CD4-positive, alpha-beta T cell treated with Interleukin-6 for 4 hours (primary cell): ENCODE measurements around the gene SKOR2.

Experiments
- DNase-seq: peaks from one replicate; pipeline ENCODE4 v3.0.0-alpha.2; 2020; ENCODE audit warnings: mixed read lengths

The SKOR2 gene, protein sequence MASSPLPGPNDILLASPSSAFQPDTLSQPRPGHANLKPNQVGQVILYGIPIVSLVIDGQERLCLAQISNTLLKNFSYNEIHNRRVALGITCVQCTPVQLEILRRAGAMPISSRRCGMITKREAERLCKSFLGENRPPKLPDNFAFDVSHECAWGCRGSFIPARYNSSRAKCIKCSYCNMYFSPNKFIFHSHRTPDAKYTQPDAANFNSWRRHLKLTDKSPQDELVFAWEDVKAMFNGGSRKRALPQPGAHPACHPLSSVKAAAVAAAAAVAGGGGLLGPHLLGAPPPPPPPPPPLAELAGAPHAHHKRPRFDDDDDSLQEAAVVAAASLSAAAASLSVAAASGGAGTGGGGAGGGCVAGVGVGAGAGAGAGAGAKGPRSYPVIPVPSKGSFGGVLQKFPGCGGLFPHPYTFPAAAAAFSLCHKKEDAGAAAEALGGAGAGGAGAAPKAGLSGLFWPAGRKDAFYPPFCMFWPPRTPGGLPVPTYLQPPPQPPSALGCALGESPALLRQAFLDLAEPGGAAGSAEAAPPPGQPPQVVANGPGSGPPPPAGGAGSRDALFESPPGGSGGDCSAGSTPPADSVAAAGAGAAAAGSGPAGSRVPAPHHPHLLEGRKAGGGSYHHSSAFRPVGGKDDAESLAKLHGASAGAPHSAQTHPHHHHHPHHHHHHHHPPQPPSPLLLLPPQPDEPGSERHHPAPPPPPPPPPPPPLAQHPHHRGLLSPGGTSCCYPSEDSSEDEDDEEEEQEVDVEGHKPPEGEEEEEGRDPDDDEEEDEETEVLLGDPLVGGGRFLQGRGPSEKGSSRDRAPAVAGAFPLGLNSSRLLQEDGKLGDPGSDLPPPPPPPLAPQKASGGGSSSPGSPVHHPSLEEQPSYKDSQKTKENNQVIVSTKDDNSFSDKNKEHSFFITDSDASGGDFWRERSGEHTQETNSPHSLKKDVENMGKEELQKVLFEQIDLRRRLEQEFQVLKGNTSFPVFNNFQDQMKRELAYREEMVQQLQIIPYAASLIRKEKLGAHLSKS

DNA sequence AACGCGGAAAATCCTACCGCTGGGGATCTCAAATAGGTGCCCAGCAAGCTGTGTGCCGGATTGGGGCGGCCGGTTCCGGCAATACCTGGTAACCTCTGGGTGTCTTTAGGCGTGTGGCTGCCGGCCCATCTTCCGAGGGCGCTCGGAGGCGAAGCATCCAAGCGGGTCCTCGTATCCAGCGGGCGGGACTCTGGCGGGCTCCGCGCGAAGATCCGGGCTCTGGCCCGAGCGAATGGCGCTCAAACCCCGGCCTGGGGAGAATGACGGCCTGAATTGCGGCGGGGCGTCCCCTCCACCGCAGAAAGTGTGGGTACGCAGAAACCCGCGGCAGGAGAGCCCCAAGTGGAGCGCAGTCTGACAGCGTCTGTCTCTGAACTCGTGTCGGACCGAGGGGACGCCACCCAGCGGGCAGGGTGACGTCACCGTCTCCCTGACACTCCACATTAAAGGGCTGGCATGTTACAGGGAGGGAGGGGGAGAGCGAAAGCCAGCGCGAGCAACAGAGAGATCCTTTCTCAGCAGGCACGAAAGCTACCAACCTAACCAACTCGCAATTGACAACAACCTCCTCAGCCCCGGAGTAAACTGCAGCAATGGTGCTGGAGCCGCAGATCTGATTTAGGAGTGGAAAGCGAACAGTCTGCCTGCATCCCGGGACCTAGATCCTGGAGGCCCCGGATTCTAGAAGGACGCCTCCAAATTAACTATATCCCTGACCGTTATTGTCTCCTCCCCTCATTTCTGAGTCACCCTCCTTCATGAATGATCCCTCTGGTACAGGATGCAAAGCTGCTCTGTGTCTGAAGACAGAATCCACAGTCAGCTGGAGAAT, at the start of gene SKOR2:
SKOR2 (minus strand) TSS at position 372 of the 832 bp plus-strand sequence. CDS start 2,477 bp downstream, outside the sequence.
- no peak for DNase-seq

DNA sequence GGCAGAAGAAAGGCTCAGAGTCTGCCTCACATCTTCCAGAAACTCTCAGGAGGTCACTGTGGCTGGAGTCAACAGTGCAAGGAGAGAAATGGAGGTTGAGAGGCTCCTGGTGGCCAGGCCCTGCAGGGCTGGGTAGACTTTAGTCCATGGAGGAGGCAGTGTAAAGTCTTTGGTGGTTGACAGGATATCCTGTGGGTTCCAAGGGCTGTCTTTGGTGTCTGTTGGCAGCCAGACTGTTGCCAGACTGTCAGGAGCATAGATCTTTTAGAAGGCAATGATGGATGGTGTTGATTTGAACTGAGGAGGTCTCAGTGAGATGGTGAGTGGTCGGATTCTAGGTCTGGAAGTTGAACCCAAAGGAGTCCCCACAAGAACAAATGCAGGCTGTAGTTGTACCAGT, 45.0 kb upstream of the SKOR2 start:
- DNase-seq: no peak

DNA sequence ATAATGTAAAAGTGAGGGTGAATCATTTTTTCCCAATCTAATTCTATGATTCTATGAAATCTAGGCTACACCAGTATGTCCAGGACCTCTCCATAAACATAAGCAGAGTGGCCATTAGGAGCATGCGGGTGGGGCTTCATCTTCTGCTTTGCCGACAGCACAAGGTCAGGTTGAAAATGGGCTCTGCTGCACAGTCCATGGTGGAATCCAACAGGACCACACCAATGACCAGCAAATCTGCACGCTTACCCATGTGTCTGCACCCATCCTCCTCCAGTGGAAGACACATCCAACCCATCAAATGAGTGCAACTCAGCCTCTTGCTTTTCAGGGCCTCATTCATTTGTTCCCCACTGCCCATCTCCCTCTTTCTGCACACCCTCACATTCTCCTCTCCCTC, 43.3 kb upstream of the SKOR2 start:
- DNase-seq: no peak

DNA sequence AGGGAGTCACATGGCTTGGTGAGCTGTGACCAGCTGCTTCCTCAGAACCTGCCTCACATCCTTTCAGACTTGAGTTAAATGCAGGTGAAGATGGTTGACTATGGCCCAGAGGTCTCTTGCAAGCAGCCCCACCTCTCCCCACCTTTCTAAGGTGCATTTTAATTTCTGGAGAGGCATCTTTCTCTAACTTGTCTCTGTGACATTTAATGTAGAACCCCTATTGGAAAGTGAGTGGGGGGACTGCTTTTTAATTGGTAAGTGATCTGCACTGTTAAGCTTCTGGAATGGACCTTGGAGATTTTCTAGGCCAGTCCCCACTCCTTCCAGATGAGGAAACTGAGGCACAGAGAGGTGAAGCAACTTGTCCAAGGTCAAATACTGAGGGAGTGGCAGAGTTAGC, 37.3 kb upstream of the SKOR2 start:
- DNase-seq: no peak

DNA sequence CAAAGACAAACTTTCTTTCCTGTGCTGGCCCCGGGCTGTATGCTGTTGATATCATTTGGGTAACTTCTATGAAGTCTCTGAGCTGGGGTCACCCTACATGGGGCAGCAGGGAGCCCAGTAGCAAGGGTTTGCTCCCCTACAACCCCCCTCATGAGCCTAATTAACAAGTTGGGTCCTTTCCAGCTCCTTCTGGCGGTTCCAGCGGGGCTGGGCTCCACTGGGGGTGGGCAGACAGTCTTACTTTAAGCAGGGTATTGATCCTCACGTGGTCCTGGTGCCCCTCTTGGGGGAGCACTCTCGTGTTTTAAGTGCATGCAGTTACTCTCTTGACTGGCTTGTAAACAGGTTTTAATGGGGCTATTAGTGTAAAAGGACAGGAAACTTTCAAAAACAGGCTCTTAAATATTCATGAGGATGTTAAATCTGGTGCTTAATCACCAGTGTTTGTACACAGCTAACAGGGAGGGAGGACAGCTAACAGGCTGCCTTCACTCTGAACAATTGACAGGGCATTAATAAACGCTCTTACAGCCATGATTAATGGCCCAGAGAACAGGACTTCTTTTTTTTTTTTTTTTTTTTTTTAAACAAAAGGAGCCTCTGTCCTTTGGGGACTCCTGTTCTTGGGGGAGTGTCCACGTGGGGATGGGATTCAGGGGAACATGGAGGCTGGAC, 36.6 kb upstream of the SKOR2 start:
- DNase-seq: no peak

DNA sequence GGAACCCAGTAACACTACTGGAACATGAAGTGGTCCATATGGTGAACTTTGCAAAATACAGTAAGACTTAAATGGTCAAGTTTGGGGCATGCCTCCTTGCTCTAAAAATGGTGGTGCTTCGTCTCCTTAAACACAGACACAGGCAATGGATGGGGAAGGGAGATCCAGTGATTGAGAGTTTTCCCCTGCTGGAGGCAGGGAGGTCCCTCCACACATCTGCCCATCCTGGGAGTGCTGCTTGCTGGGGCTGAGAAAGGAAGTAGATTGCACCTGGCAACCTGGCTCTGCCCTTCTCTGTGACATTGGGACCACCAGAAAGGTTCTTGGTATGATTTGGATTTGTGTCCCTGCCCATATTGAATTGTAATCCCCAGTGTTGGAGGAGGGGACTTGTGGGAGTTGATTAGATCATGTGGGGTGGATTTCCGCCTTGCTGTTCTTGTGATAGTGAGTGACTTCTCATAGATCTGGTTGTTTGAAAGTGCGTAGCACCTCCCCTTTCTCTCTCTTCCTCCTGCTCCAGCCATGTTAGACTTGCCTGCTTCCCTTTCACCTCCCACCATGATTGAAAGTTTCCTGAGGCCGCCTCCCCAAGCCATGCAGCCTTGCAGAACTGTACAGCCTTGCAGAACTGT, 35.4 kb upstream of the SKOR2 start:
- no peak for DNase-seq

DNA sequence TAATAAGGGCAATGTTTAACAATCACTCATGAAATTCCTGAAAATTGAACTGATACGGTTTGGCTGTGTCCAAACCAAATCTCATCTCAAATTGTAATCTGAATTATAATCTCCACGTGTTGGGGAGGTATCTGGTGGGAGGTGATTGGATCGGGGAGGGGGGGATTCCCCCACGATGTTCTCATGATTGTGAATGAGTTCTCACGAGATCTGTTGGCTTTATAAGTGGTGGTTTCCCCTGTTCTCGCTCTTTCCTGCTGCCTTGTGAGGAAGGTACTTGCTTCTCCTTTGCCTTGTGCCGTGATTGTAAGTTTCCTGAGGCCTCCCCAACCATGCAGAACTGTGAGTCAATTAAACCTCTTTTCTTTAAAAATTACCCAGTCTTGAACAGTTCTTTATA, 34.0 kb upstream of the SKOR2 start:
- no peak for DNase-seq

DNA sequence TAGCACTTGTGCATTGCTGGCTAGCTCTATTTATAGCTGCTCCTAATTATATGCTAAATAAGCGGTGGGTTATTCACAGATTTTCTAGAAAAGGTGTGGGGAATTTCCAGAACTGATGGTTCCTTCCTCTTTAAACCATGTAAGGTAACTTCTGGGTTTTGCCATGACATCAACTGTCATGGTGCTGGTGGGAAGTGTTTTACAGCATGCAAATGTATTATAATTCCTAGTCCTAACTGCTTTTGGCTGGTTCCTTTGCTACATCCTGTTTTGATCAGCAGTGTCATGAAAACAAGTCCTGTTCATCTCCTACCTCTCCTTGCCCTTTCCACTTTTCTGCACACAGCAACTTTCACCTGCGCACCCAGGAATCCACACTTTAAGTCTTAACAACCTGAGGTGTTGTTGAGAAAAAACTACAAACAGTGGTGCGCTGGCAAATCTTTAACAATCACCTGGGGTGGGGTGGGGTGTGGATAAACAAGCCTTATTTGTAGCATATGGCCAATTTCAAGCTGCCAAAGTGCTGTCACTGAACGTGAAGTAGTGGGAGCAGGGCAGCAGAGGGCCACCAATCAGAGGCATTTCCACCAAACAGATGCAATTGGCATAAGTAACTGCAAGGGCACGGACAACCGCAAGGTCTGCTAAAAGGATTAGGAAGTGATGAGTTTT, 33.4 kb upstream of the SKOR2 start:
- DNase-seq: no peak

DNA sequence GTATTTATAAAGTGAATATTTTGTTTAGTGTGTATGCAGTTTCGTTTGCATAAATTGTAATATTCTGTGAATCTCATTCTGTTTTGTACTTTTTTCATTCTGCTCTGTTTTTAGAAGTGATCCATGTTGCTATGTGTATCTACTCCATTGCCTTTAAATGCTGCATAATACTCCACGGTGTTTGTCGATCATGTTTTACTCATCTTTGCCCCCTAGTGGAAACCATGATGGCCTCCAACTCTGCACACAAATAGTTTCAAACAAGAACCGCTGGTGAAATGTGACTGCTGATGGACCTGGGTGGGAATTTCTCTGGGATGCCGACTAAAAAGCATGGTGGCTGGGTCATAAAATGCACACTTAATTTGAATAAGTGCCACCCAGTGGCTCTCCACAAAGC, 32.0 kb upstream of the SKOR2 start:
- DNase-seq: no peak

DNA sequence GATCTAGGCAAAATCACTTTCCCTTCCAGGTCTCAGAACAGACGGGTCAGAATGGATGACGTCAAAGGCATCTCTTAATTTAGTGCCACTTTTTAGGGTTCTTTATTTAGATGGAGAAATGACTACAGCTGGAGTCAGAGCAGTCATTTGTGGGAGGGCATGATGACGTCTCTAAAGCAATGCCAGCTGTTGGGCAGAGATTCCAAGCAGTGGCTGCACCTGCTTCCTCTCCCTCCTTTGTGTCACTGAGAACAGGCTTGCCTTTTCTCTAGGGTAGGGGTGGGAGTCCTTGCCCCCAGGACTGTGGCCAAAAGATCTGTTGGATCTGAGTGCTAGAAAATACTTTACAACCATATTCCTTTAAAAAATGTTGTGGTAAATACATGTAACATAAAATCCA, 28.7 kb upstream of the SKOR2 start:
- no peak for DNase-seq

DNA sequence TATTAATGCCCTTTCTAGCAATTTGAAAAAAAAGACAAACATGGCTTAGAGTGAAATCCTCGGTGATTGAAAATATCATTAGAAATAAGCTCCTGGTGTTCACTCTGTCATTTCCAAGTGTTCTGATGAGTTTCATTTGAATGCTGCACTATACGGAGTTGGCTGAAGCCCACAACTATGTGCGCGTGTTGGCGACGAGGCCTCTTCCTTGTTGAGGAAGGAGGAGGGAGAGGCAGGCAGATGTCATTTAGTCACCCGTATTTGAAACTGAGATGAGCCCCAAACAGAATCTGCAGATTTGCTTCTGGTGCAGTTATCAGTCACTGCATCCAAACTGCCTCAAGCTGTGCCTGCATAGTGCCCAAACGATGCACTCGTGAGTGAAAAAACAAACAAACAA, 23.5 kb upstream of the SKOR2 start:
- DNase-seq: no peak

DNA sequence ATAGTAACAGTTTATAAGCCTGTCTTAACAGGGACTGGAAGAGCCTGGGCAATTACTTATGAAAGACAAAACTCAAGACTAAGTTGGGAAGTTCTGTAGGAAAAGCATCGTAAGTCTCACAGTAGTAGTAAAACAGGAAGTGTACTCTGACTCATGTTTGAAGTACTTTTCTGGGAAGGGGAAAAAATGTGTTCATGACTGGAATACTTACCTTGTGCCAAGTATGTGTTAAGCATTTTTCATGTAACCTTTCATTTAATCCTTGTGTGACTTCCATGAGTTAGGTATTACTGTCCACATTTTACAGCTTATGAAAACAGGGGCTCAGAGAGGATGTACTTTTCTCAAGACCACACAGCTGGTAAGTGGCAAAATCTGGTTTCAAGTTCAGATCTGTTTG, 13.7 kb upstream of the SKOR2 start:
- DNase-seq: no peak

DNA sequence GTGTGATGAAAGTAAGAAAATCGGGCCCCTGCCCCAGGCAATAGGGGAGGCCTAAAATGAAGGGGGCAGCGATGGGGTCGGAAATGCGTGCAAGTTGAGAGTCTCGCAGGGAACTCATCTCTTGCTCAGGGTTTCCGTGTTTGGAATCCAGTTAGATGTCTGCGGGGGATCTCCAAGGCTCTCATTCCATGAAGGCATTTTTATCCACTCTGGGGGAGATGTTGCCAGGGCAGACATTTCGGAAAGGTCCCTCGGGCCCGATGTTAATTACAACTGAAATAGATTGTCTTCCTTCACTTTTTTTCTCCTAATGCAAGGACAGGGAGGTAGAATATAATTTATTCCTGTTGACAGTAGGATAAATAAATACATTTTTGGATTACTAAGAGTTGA, 12.8 kb upstream of the SKOR2 start:
- DNase-seq: no peak

DNA sequence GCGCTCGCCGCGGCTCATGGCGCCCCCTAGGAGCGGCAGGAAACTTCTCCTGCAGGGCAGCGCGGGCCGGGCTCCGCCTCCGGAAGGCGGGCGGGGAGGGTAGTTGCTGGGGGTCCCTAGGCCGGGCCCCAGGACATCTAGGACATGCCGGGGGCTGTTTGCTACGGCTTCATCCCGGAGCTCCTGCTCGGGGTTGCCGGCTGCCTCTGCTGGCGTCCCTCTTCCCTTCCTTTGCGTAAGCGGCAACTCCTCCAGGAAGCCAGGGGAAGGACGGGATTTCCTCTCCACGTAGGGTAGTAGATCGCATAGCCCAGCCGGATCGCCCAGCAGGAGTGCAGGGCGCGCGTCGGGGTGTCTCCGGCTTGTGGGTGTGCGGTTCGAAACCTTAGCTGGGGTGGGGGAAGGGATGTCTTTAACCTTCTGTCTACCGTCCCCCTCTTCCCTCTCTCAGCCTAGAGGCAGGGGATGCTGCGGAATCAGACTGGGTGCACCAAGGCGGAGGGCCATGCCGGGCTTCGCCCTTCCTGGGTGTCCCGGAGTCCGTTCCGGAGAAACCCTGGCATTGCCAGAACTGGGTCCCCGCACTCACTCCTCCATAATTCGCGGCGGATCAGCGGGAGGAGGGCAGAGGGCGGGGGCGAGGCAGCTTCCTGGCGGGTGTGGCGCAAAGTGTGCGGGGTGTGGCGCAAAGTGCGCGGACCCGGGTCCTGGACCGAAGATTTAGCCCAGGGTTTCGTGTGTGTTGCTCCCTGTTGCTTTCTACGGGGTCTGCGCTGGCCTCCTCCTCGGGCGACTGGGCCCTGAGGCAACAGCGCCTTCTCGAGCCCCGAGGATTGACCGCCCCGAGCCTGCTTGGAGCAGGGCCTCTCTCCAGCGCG, 12.2 kb upstream of the SKOR2 start:
- no peak for DNase-seq

DNA sequence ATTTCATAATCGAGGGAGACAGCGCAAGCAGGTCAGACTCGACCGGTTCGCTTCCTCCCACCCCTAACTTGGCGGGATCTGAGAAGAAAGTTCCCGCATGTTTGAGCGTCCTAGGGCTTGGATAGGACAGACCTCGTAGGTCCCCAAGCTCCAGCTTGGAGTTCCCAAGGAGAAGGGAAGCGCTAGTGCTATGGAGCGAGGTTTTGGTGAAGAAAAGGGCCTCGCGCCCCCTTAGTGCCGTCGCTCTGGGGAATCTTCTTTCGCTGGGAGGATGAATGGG, 11.6 kb upstream of the SKOR2 start:
- DNase-seq: no peak

DNA sequence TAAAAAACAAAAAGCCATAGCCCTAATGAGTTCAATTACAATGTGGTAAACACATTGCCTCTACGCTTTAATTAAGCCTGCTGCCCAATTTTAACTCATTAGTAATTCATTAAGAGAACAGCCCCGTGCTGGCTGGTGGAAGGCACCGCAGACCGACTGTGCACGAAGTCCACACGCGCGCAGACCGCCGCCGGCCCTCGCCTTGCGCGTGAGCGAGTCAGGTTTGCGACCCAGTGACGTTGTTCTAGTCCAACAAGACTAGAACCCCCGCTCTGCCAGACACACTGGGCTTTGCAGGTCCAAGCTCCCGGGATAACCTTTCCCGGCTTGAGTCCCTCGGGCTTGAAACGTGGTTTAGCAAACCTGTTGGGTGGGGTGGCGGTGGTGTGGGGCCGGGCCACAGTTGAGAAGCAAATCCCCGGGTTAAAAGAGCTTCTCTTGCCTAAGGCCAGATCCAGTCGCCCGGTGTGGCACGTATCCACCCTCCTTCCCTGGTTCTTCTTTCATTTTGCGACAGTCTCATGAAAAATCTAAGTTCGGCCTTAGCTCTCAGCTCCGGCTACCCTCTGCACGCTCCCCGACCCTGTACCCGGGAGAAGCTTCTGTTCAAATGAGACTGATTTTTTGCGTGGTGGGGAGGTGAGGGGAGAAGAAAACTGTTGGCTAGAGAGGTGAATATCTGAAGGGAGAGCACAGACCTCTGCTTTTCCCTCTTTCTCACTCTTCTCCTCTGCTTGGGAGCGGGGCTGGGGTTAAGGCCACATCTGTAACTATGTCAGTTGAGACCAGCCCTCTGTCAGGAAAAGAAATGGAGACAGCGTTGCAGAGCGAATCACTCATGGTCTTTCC, 11.1 kb upstream of the SKOR2 start:
- no peak for DNase-seq

DNA sequence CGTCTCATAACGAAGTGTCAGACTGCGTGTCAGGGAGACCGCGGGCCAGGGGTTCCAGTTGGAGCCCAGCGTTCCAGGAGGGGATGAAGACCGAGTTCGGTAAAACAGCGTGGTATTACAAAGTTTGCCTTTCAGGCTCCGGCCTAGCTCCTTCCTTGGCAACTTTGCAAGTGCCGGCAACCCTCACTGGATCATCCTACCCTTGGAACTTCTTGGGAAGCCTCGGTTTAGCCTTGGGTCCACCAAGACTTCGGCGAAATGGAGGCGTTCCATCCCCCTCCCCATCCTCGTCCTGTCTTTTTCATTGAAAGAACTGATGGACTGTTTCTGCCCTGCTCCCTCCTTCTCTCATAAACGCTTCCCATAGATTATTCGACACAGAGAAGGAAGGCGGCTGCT, 10.4 kb upstream of the SKOR2 start:
- no peak for DNase-seq

DNA sequence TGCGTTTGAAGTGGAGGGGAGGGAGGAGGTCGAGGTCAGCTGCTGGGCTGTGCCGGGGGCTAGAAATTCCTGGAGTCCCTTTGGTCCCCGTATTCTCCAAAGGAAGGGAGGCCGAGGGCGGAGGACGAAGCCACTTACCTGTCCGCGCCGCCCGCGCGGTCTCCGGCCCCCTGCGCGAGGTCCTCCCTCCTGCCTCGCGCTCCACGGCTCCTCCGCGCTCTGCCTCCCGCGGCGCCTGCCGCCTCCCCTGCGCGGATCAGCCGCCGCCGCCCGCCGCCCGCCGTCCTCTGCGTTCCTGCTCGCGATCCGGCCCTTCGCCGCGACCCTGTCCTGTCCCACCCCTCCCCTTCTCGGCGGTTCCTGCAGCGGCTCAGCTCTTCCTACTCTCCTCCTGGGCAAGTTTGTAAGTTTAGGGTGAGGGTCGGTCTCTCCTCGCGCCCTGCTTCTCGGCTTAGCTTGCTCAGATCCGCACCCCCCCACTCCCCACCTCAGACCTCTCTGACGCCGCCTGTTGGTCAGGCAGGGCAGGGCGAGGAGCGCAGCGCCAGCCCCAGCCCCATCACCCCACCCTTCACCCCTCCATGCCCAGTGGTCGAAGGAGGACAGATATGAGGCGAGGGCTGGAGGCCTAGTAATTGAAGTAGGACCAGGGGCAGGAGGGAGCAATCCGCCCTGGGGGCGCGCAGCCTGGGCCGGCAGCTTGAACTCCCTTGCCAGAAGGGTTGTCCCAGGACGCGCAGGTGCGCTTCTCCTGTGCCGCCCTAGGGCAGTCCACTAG, 9.7 kb upstream of the SKOR2 start:
- no peak for DNase-seq
